SU-DHL-6 (cell line): ENCODE measurements around the gene EML2.

Experiments
- EZH2phosphoT487 ChIP-seq: fragments of 200-600 bp; sonication (generic), shearing (Covaris generic); conservative IDR thresholded peaks from 2 replicates; pipeline ENCODE4 v1.6.1; 2018; ENCODE audit warnings: mild to moderate bottlenecking, antibody characterized with exemption, low read length, moderate library complexity, mixed read lengths
- TF ChIP-seq, protein P1 (sequence below): fragments of 200-600 bp; sonication (generic); IDR thresholded peaks from one replicate; pipeline ENCODE4 v1.5.1; 2017; ENCODE audit warnings: antibody characterized with exemption, mild to moderate bottlenecking, low read length, moderate library complexity; ENCODE audit not compliant: insufficient read depth, poor library complexity, severe bottlenecking

DNA sequence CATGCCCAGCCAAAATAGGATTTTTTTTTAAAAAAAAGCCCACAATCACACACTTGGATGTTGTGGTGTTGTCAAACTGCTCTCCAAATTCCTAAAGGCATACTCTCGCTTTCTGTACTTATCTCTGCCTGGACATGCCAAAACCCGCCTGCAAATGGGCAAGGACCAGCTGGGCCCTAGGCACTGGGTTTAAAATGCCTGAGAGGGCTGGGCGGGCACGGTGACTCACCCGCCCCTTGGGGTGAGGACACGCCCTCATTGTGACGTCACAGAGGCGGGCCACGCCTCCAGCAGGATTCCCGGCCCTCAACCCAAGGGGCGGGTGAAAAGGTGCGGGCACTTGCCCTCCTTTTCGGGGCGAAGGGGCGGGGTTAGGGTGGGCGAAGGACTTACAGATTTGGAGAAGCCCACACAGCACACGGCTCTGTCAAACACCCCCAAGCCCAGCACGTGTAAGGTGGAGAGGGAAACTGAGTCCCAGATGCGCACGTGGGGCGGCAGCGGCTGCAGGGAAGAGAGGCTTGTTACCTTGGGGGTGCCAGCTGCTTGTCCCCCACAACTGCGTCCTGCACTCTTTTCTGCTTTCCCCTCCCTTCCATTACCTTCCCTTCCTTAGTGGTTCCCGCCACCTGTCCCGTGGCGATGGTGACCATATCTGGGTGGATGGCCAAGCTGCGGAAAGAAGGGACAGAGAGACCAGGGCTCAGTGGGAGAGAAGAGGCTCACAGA, 6.6 kb downstream of the EML2 start:
- TF ChIP-seq, protein P1, sequence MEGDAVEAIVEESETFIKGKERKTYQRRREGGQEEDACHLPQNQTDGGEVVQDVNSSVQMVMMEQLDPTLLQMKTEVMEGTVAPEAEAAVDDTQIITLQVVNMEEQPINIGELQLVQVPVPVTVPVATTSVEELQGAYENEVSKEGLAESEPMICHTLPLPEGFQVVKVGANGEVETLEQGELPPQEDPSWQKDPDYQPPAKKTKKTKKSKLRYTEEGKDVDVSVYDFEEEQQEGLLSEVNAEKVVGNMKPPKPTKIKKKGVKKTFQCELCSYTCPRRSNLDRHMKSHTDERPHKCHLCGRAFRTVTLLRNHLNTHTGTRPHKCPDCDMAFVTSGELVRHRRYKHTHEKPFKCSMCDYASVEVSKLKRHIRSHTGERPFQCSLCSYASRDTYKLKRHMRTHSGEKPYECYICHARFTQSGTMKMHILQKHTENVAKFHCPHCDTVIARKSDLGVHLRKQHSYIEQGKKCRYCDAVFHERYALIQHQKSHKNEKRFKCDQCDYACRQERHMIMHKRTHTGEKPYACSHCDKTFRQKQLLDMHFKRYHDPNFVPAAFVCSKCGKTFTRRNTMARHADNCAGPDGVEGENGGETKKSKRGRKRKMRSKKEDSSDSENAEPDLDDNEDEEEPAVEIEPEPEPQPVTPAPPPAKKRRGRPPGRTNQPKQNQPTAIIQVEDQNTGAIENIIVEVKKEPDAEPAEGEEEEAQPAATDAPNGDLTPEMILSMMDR: no peak
- no peak for TF ChIP-seq EZH2phosphoT487
